ENCODE data around the gene SAA1. TPM values are rescaled to one million over a fixed set of nuclear protein-coding genes. Genes with fewer than 3 reads are reported as not detected.
A peak's percentile ranks its signal among the peaks of the same experiment; 100 is the strongest.

Gene SAA1
- total and polyA plus RNA-seq, 5 experiments from 2014 or later, result not detected

- H3K27ac Mint-ChIP-seq, result peak overlapping the region in 1 of 10 donors; percentile 5
- H3K4me3 Mint-ChIP-seq, result no peak overlapping the region
- H3K9me3 Mint-ChIP-seq, result no peaks in the 10 kb centered on the region
- no peak for DNase-seq
- peaks cover 0 to 24% (median 5%) of the 10 kb centered on the region in 3 donors for H3K36me3 Mint-ChIP-seq
- no peaks in the 10 kb centered on the region for H3K27me3 Mint-ChIP-seq
- POLR2A ChIA-PET, result no interaction called here
- H3K4me1 Mint-ChIP-seq, result peaks cover 22 to 58% (median 46%) of the 10 kb centered on the region in 4 donors
- no peak for ATAC-seq
Observed at GRCh38 chr11:18317551-18317950, 51.5 kb downstream of the SAA1 start.

Other genes starting within 250 kb of the SAA1 start
- under 1 TPM; 0.52 to 0.74 TPM for gene TPH1, start 220.0 kb upstream of the SAA1 start, total RNA-seq
- gene TPH1, start 220.0 kb upstream of the SAA1 start, polyA plus RNA-seq, result under 1 TPM in 1 of 3 donors, not detected in 2; 0.05 TPM
- gene SAAL1, start 160.2 kb upstream of the SAA1 start, total RNA-seq, result 10 to 100 TPM; 18.7 to 20.3 TPM
- 10 to 100 TPM in 2 of 3 donors, 1 to 10 TPM in 1; 8.1 to 14.4 (median 13.1) TPM for gene SAAL1, start 160.2 kb upstream of the SAA1 start, polyA plus RNA-seq
- gene MRGPRX3, start 133.7 kb upstream of the SAA1 start, total RNA-seq, result not detected
- gene MRGPRX3, start 133.7 kb upstream of the SAA1 start, polyA plus RNA-seq, result not detected
- not detected for gene MRGPRX4, start 93.4 kb upstream of the SAA1 start, total RNA-seq
- not detected for gene MRGPRX4, start 93.4 kb upstream of the SAA1 start, polyA plus RNA-seq
- gene SAA4, start 29.5 kb upstream of the SAA1 start, total RNA-seq, result not detected
- gene SAA4, start 29.5 kb upstream of the SAA1 start, polyA plus RNA-seq, result not detected
- not detected for gene SAA2, start 17.6 kb upstream of the SAA1 start, total RNA-seq
- gene SAA2, start 17.6 kb upstream of the SAA1 start, polyA plus RNA-seq, result not detected
- 10 to 100 TPM; 20.0 to 20.3 TPM for gene HPS5, start 55.9 kb downstream of the SAA1 start, total RNA-seq
- 10 to 100 TPM; 11.6 to 12.2 (median 11.7) TPM for gene HPS5, start 55.9 kb downstream of the SAA1 start, polyA plus RNA-seq
- gene GTF2H1, start 56.3 kb downstream of the SAA1 start, total RNA-seq, result 10 to 100 TPM; 40.8 to 48.6 TPM
- gene GTF2H1, start 56.3 kb downstream of the SAA1 start, polyA plus RNA-seq, result 10 to 100 TPM; 29.0 to 34.3 (median 29.0) TPM
- 100 to 1,000 TPM in 1 of 2 experiments, 10 to 100 TPM in 1; 96.1 to 102 TPM for gene LDHA, start 128.3 kb downstream of the SAA1 start, total RNA-seq
- 100 to 1,000 TPM; 333 to 345 (median 345) TPM for gene LDHA, start 128.3 kb downstream of the SAA1 start, polyA plus RNA-seq
- gene LDHC, start 146.1 kb downstream of the SAA1 start, total RNA-seq, result not detected
- gene LDHC, start 146.1 kb downstream of the SAA1 start, polyA plus RNA-seq, result 1 to 10 TPM in 1 of 3 donors, not detected in 2; 4.0 TPM
- gene LDHAL6A, start 189.6 kb downstream of the SAA1 start, total RNA-seq, result under 1 TPM in 1 of 2 experiments, not detected in 1; 0.14 TPM
- gene LDHAL6A, start 189.6 kb downstream of the SAA1 start, polyA plus RNA-seq, result under 1 TPM in 1 of 3 donors, not detected in 2; 0.09 TPM